HFF-Myc (cell line): ENCODE data around the gene CLEC4A.
A peak's percentile ranks its signal among the peaks of the same experiment; 100 is the strongest.
"Not testable (repeated sequence)": the region's sequence is repeated elsewhere in the genome, so short reads cannot be mapped to it uniquely, and the experiment has no call there.

Source experiments
- DNase-seq: peaks from one replicate; pipeline ENCODE4 v3.0.0-alpha.2; 2011; ENCODE audit warnings: low read depth; ENCODE audit errors: extremely low read depth
- H3K4me3 ChIP-seq: replicated peaks from 2 replicates; pipeline ENCODE4 v1.5.1; 2011; ENCODE audit warnings: low read depth, mild to moderate bottlenecking, control low read depth, low read length
- TF ChIP-seq, protein P1 (sequence below): IDR thresholded peaks from 2 replicates; pipeline ENCODE4 v1.5.1; 2012; ENCODE audit warnings: mild to moderate bottlenecking, low read depth, low read length, control low read depth; ENCODE audit errors: missing control alignments

Gene CLEC4A

DNA sequence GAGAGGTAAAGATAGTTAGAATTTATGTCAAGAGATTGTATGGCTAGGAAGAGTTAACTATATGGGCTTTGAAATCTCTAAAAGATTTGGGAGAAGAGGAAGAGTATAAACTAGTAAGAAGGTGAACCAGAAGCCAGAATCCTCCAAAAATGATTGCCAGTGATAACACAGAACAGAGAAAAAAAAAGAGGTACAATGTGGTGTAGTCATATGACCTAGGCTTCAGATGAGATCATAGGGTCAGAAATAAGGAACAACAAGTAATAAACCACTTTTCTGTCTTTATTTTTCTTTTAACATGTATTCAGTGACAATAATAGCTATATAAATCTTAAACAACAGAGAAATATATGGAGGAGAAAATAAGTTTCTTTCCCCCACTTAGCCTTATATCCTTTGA lies 43.3 kb upstream of the CLEC4A start:
- no peak for DNase-seq
- TF ChIP-seq, protein P1, sequence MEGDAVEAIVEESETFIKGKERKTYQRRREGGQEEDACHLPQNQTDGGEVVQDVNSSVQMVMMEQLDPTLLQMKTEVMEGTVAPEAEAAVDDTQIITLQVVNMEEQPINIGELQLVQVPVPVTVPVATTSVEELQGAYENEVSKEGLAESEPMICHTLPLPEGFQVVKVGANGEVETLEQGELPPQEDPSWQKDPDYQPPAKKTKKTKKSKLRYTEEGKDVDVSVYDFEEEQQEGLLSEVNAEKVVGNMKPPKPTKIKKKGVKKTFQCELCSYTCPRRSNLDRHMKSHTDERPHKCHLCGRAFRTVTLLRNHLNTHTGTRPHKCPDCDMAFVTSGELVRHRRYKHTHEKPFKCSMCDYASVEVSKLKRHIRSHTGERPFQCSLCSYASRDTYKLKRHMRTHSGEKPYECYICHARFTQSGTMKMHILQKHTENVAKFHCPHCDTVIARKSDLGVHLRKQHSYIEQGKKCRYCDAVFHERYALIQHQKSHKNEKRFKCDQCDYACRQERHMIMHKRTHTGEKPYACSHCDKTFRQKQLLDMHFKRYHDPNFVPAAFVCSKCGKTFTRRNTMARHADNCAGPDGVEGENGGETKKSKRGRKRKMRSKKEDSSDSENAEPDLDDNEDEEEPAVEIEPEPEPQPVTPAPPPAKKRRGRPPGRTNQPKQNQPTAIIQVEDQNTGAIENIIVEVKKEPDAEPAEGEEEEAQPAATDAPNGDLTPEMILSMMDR, result no peak
- H3K4me3 ChIP-seq, result no peak overlapping the region

- DNase-seq, result no peak
- TF ChIP-seq, protein P1, result no peak
- H3K4me3 ChIP-seq, result peak overlapping the region; percentile 86
Measured at GRCh38 chr12:8081251-8081920, 42.0 kb upstream of the CLEC4A start.

DNA sequence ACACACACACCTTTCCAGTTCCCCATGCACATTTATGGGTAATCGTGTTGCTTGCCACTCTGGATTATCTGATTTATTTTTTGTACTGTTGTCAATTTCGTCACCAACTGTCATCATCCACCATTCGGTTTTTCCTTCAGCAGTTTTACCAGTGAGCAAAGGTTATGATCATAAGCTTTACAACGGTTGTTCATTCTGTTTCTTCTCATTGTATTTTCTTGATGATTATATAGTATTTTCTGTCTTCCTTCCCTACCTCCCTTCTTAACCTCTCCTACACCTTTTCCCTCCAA lies 40.7 kb upstream of the CLEC4A start:
- H3K4me3 ChIP-seq, result peak overlapping the region; percentile 86
- DNase-seq, result no peak
- TF ChIP-seq, protein P1, result no peak

DNA sequence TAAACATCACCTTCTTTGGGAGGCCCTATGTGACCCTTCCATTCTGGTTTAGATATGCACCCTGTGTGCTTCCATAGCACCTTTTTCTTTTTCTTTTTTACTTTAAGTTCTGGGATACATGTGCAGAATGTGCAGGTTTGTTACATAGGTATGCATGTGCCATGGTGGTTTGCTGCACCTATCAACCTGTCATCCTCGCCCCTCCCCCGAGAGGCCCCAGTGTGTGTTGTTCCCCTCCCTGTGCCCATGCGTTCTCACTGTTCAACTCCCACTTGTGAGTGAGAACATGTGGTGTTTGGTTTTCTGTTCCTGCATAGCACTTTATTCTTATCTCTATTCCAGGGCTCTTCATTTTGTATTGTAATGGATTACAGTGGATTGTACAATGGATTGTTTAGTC lies 39.1 kb upstream of the CLEC4A start:
- H3K4me3 ChIP-seq, DNase-seq: not testable (repeated sequence)

GRCh38 chr12:8087666-8088065 lies 35.8 kb upstream of the CLEC4A start:
- TF ChIP-seq, protein P1, result no peak
- DNase-seq, result no peak
- no peak overlapping the region for H3K4me3 ChIP-seq

DNA sequence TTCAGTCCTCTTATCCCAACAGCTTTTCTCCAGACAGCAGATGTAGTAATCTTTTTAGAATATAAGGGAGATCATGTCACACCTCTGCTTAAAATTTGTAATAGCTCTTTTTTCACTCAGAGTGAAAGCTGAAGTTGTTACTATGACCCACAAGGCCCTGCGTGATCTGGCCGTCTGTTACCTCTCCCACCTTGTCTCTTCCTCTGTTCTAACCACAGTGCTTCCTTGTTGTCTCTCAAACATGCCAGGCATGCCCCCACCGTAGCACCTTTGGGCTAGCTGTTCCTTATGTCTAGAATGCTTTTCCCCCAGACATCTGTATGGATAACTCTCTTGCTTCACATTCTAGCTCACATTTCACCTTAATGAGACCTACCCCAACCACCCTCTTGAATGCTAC lies 34.8 kb upstream of the CLEC4A start:
- TF ChIP-seq, protein P1, result no peak
- no peak overlapping the region for H3K4me3 ChIP-seq
- DNase-seq, result no peak

DNA sequence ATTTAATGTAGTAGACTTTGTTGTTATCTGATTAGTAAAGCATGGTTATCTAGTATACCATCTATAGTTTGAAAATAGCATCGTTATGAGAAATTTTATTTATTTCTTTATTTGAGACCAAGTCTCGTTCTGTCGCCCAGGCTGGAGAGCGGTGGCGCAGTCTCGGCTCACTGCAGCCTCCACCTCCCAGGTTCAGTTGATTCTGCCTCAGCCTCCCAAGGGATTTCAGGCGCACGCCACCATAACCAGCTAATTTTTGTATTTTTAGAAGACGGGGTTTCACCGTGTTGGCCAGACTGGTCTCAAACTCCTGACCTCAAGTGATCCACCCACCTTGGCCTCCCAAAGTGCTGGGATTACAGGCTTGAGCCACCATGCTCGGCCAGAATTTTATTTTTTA lies 34.1 kb upstream of the CLEC4A start:
- DNase-seq, H3K4me3 ChIP-seq: not testable (repeated sequence)

DNA sequence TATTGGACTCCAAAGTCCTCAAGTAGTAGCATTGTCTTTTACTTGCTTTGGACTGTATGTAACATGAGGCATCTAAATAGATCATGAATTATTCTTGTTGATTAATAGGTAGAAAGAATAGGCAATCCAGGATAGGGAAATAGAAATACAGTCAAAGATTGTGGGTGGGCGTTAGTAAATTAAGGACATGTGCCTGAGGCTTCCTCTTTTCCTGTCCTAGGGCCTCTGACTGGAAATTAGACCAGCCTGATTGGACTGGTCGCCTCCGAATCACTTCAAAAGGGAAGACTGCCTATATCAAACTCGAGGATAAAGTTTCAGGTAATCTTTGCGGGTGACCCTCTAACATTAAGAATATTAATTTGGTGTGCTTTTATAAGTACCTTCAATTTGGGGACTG lies 33.7 kb upstream of the CLEC4A start:
- no peak overlapping the region for H3K4me3 ChIP-seq
- no peak for DNase-seq

More for the DNA sequence above, 33.7 kb upstream of the CLEC4A start:
- TF ChIP-seq, protein P1, result no peak
